ENCODE data around the gene ZDHHC24. TPM values are rescaled to one million over a fixed set of nuclear protein-coding genes. Genes with fewer than 3 reads are reported as not detected.

The ZDHHC24 gene
- total RNA-seq, 1 experiment from 2014 or later, result 19.4 TPM

- ChIA-PET CTCF (no interaction called here), POLR2A (ENCODE audit: unreplicated experiment) (no interaction called here)
- TF ChIP-seq EZH2 (IDR thresholded peaks at IDR 0.05; ENCODE audit: low read depth) (no peak), CTCF (conservative IDR thresholded peaks at IDR 0.05) (no peak)
- no peaks in the 10 kb centered on the region for H3F3A ChIP-seq (ENCODE audit: insufficient read depth, low read depth)
- H3K27me3 ChIP-seq (ENCODE audit: insufficient read depth, low read depth), result no peaks in the 10 kb centered on the region
- no peaks in the 10 kb centered on the region for H3K4me1 ChIP-seq (replicated peaks; ENCODE audit: insufficient read depth)
- no peak overlapping the region for H2AFZ ChIP-seq
- 0 out of 2 replicates have a peak, but pooled peaks cover 4% of the 10 kb centered on the region for H4K20me1 ChIP-seq (ENCODE audit: insufficient read depth)
- H3K9me3 ChIP-seq (ENCODE audit: insufficient read depth, low read depth), result no peaks in the 10 kb centered on the region
- intact Hi-C loops (cut with micrococcal nuclease; ENCODE audit: unreplicated experiment), result no loop called here
- no peaks in the 10 kb centered on the region for H3K9me2 ChIP-seq (ENCODE audit: insufficient read depth)
- BruUV-seq (replicated peaks), result no TSS peak
- H3K4me3 ChIP-seq, result no peak overlapping the region
- no peak for DNase-seq
- no peaks in the 10 kb centered on the region for H3K79me2 ChIP-seq (ENCODE audit: low read depth)
- H3K36me3 ChIP-seq (ENCODE audit: low read depth), result no peaks in the 10 kb centered on the region
- H3K27ac ChIP-seq, result no peak overlapping the region
- H3K4me2 ChIP-seq, result no peak overlapping the region
Observed at GRCh38 chr11:66489636-66490035, 56.2 kb downstream of the ZDHHC24 start.

GRCh38 chr11:66488957-66489356, 56.9 kb downstream of the ZDHHC24 start:
- BruUV-seq (replicated peaks), result no TSS peak
- no peak overlapping the region for H2AFZ ChIP-seq
- no peaks in the 10 kb centered on the region for H3K79me2 ChIP-seq (ENCODE audit: low read depth)
- no peak overlapping the region for H3K4me2 ChIP-seq
- DNase-seq, result no peak
- no peaks in the 10 kb centered on the region for H3K27me3 ChIP-seq (ENCODE audit: insufficient read depth, low read depth)
- POLR2A ChIA-PET (ENCODE audit: unreplicated experiment), result no interaction called here
- TF ChIP-seq CTCF (conservative IDR thresholded peaks at IDR 0.05), result no peak
- no peak for TF ChIP-seq EZH2 (IDR thresholded peaks at IDR 0.05; ENCODE audit: low read depth)
- H3K36me3 ChIP-seq (ENCODE audit: low read depth), result no peaks in the 10 kb centered on the region
- intact Hi-C loops (cut with micrococcal nuclease; ENCODE audit: unreplicated experiment), result no loop called here
- H3K9me2 ChIP-seq (ENCODE audit: insufficient read depth), result no peaks in the 10 kb centered on the region
- no peaks in the 10 kb centered on the region for H3F3A ChIP-seq (ENCODE audit: insufficient read depth, low read depth)
- H4K20me1 ChIP-seq (ENCODE audit: insufficient read depth), result 0 out of 2 replicates have a peak, but pooled peaks cover 4% of the 10 kb centered on the region
- H3K9me3 ChIP-seq (ENCODE audit: insufficient read depth, low read depth), result no peaks in the 10 kb centered on the region
- H3K4me3 ChIP-seq, result no peak overlapping the region
- CTCF ChIA-PET, result no interaction called here
- H3K27ac ChIP-seq, result no peak overlapping the region
- no peaks in the 10 kb centered on the region for H3K4me1 ChIP-seq (replicated peaks; ENCODE audit: insufficient read depth)

GRCh38 chr11:66484806-66485380, 61.0 kb downstream of the ZDHHC24 start:
- H3K9me2 ChIP-seq (ENCODE audit: insufficient read depth), result no peaks in the 10 kb centered on the region
- ChIA-PET CTCF (no interaction called here), POLR2A (ENCODE audit: unreplicated experiment) (interaction anchor here (0.6 kb wide), 1 partner anchor 107 kb away, joined by 11 read pairs; no protein-coding TSS in a partner anchor)
- H3K79me2 ChIP-seq (ENCODE audit: low read depth), result peaks cover 11% of the 10 kb centered on the region
- H4K20me1 ChIP-seq (ENCODE audit: insufficient read depth), result peaks cover 6% of the 10 kb centered on the region; the same call in 1 of the 2 replicates
- no TSS peak for BruUV-seq (replicated peaks)
- 0 out of 2 replicates have a peak, but pooled peaks cover 7% of the 10 kb centered on the region for H3K36me3 ChIP-seq (ENCODE audit: low read depth)
- H3K27ac ChIP-seq, result no peak overlapping the region
- no peak overlapping the region for H3K4me2 ChIP-seq
- H3K27me3 ChIP-seq (ENCODE audit: insufficient read depth, low read depth), result no peaks in the 10 kb centered on the region
- H3K9me3 ChIP-seq (ENCODE audit: insufficient read depth, low read depth), result no peaks in the 10 kb centered on the region
- intact Hi-C loops (cut with micrococcal nuclease; ENCODE audit: unreplicated experiment), result loop anchor here (5.0 kb wide), 1 partner anchor 547 kb away; no protein-coding TSS in a partner anchor
- TF ChIP-seq CTCF (conservative IDR thresholded peaks at IDR 0.05) (no peak), EZH2 (IDR thresholded peaks at IDR 0.05; ENCODE audit: low read depth) (no peak)
- H3F3A ChIP-seq (ENCODE audit: insufficient read depth, low read depth), result peaks cover 6% of the 10 kb centered on the region; the same call in 1 of the 2 replicates
- H3K4me3 ChIP-seq, result no peak overlapping the region
- DNase-seq, result no peak
- H2AFZ ChIP-seq, result no peak overlapping the region
- peaks cover 7% of the 10 kb centered on the region for H3K4me1 ChIP-seq (replicated peaks; ENCODE audit: insufficient read depth)
